WTC11 (cell line): ENCODE results near the gene MAT2A. TPM values are rescaled to one million over a fixed set of nuclear protein-coding genes. Genes with fewer than 3 reads are reported as not detected.

Experiments used
- ATAC-seq: fragments of 200-7000 bp; cut with Tn5 transposase; 2 replicates; pipeline ENCODE4 v1.10.0; 2021; ENCODE audit warnings: mild to moderate bottlenecking, moderate library complexity
- CTCF ChIA-PET: fragments of 300-600 bp; sonication (Branson Sonifier 250); formaldehyde crosslinking; loops from one replicate; lab custom pipeline; 2021; ENCODE audit warnings: antibody characterized with exemption; lab: Charles Lee
- POLR2A ChIA-PET: fragments of 350-600 bp; sonication (Branson Sonifier 250); formaldehyde crosslinking; loops from one replicate; lab custom pipeline; 2021; ENCODE audit warnings: antibody characterized with exemption; lab: Charles Lee
- DNase-seq: peaks from one replicate; pipeline ENCODE4 v3.0.0; 2021; ENCODE audit warnings: low spot score
- H3K27ac Mint-ChIP-seq: 2 replicates; pipeline ENCODE4 v1.8.0; 2021; ENCODE audit warnings: mixed read lengths
- H3K27me3 Mint-ChIP-seq: 2 replicates; pipeline ENCODE4 v1.8.0; 2021; ENCODE audit warnings: low read depth, mild to moderate bottlenecking, moderate library complexity, mixed read lengths
- H3K36me3 Mint-ChIP-seq: 2 replicates; pipeline ENCODE4 v1.8.0; 2021; ENCODE audit warnings: mixed read lengths
- H3K4me1 Mint-ChIP-seq: 2 replicates; pipeline ENCODE4 v1.8.0; 2022; ENCODE audit warnings: mixed read lengths
- H3K4me3 Mint-ChIP-seq: 2 replicates; pipeline ENCODE4 v1.8.0; 2021; ENCODE audit warnings: mild to moderate bottlenecking, moderate library complexity, mixed read lengths
- H3K9me3 Mint-ChIP-seq: 2 replicates; pipeline ENCODE4 v1.8.0; 2021; ENCODE audit warnings: mixed read lengths
- E2F4 ChIP-seq: sonication (generic); formaldehyde crosslinking; IDR thresholded peaks from 2 replicates; pipeline ENCODE4 v1.8.1; 2022; ENCODE audit warnings: low read depth, mild to moderate bottlenecking, moderate library complexity, missing genetic modification reagents, borderline replicate concordance
- EMX1 ChIP-seq: fragments of 250-450 bp; sonication (Bioruptor Pico); IDR thresholded peaks from 2 replicates; pipeline ENCODE4 v1.8.0; 2021; ENCODE audit warnings: mild to moderate bottlenecking
- ERG ChIP-seq: fragments of 250-450 bp; sonication (Bioruptor Pico); IDR thresholded peaks from 2 replicates; pipeline ENCODE4 v1.8.0; 2021; ENCODE audit warnings: mild to moderate bottlenecking
- FOXJ3 ChIP-seq: sonication (generic); formaldehyde crosslinking; IDR thresholded peaks from 2 replicates; pipeline ENCODE4 v1.9.0; 2021; ENCODE audit warnings: missing genetic modification reagents, mild to moderate bottlenecking, borderline replicate concordance
- MYBL2 ChIP-seq: sonication (generic); formaldehyde crosslinking; IDR thresholded peaks from 2 replicates; pipeline ENCODE4 v1.8.1; 2023; ENCODE audit warnings: mild to moderate bottlenecking, moderate library complexity, missing genetic modification reagents
- NFATC4 ChIP-seq: fragments of 250-450 bp; sonication (Bioruptor Pico); IDR thresholded peaks from 2 replicates; pipeline ENCODE4 v1.9.0; 2021; ENCODE audit warnings: mild to moderate bottlenecking
- NFYB ChIP-seq: sonication (generic); formaldehyde crosslinking; conservative IDR thresholded peaks from 2 replicates; pipeline ENCODE4 v1.8.0; 2022; ENCODE audit warnings: low read depth, missing genetic modification reagents
- NR1H2 ChIP-seq: sonication (generic); formaldehyde crosslinking; IDR thresholded peaks from 2 replicates; pipeline ENCODE4 v1.9.0; 2021; ENCODE audit warnings: mild to moderate bottlenecking, moderate library complexity, missing genetic modification reagents
- PRDM15 ChIP-seq: sonication (generic); formaldehyde crosslinking; IDR thresholded peaks from 2 replicates; pipeline ENCODE4 v1.8.0; 2022; ENCODE audit warnings: missing genetic modification reagents
- TCF7 ChIP-seq: sonication (generic); formaldehyde crosslinking; IDR thresholded peaks from 2 replicates; pipeline ENCODE4 v1.8.0; 2022; ENCODE audit warnings: mild to moderate bottlenecking, low read depth, missing genetic modification reagents, moderate library complexity
- USF2 ChIP-seq: sonication (generic); formaldehyde crosslinking; IDR thresholded peaks from 2 replicates; pipeline ENCODE4 v1.8.1; 2023; ENCODE audit warnings: mild to moderate bottlenecking, missing genetic modification reagents, moderate library complexity
- ZMAT4 ChIP-seq: fragments of 250-450 bp; sonication (Bioruptor Pico); IDR thresholded peaks from 2 replicates; pipeline ENCODE4 v1.9.0; 2021; ENCODE audit warnings: mild to moderate bottlenecking
- ZNF121 ChIP-seq: sonication (generic); formaldehyde crosslinking; IDR thresholded peaks from 2 replicates; pipeline ENCODE4 v1.8.0; 2023; ENCODE audit warnings: missing genetic modification reagents
- ZNF138 ChIP-seq: sonication (generic); formaldehyde crosslinking; conservative IDR thresholded peaks from 2 replicates; pipeline ENCODE4 v1.8.1; 2022; ENCODE audit warnings: mild to moderate bottlenecking, moderate library complexity, missing genetic modification reagents
- ZNF219 ChIP-seq: sonication (generic); formaldehyde crosslinking; IDR thresholded peaks from 2 replicates; pipeline ENCODE4 v1.8.0; 2023; ENCODE audit warnings: missing genetic modification reagents, mild to moderate bottlenecking, borderline replicate concordance
- ZNF281 ChIP-seq: sonication (generic); formaldehyde crosslinking; IDR thresholded peaks from 2 replicates; pipeline ENCODE4 v1.8.0; 2023; ENCODE audit warnings: mild to moderate bottlenecking, missing genetic modification reagents
- ZNF317 ChIP-seq: sonication (generic); formaldehyde crosslinking; IDR thresholded peaks from 2 replicates; pipeline ENCODE4 v1.8.1; 2023; ENCODE audit warnings: low read depth, mild to moderate bottlenecking, moderate library complexity, missing genetic modification reagents, borderline replicate concordance
- ZNF396 ChIP-seq: fragments of 250-450 bp; sonication (Bioruptor Pico); IDR thresholded peaks from 2 replicates; pipeline ENCODE4 v1.8.0; 2021; ENCODE audit warnings: mild to moderate bottlenecking, moderate library complexity, borderline replicate concordance
- total RNA-seq: library from RNA; stranded (reverse); gene quantifications from 3 replicates; pipeline ENCODE4 v1.2.3, GENCODE V29; 2021

The MAT2A gene
- total RNA-seq, 1 experiment from 2014 or later, result 222 TPM

- TF ChIP-seq ZMAT4 (no peak), USF2 (CRISPR knock-in tag) (no peak), TCF7 (no peak), ZNF281 (CRISPR knock-in tag) (no peak), PRDM15 (CRISPR knock-in tag) (no peak)
Measured at GRCh38 chr2:85503851-85504777, 34.9 kb upstream of the MAT2A start (continued).

- H3K27ac Mint-ChIP-seq, result no peak overlapping the region
- no peak for TF ChIP-seq ZNF121 (CRISPR knock-in tag)
- no peak for TF ChIP-seq ERG
- no peak for TF ChIP-seq E2F4 (CRISPR knock-in tag)
- TF ChIP-seq ZNF219 (CRISPR knock-in tag), result no peak
- TF ChIP-seq ZNF317, result no peak
- no peak for TF ChIP-seq NFYB (CRISPR knock-in tag)
- no peak for TF ChIP-seq FOXJ3
- no peak for TF ChIP-seq ZNF396 (CRISPR knock-in tag)
- TF ChIP-seq NFATC4 (CRISPR knock-in tag), result no peak
- no peak for TF ChIP-seq ZNF138 (CRISPR knock-in tag)
- TF ChIP-seq MYBL2 (CRISPR knock-in tag), result no peak
- no peak for TF ChIP-seq EMX1 (CRISPR knock-in tag)
- TF ChIP-seq NR1H2 (CRISPR knock-in tag), result no peak
- peaks cover 7% of the 10 kb centered on the region for H3K9me3 Mint-ChIP-seq
- peaks cover 8% of the 10 kb centered on the region for H3K4me1 Mint-ChIP-seq
- no peaks in the 10 kb centered on the region for H3K27me3 Mint-ChIP-seq
- POLR2A ChIA-PET, result interaction anchor here (1.0 kb wide), 1 partner anchor 20 kb away, joined by 3 read pairs; no protein-coding TSS in a partner anchor
- DNase-seq (no peak), ATAC-seq (no peak)
- no peaks in the 10 kb centered on the region for H3K36me3 Mint-ChIP-seq
- CTCF ChIA-PET, result interaction anchor here (1.3 to 1.6 kb wide), 2 partner anchors 74 to 85 kb away, joined by 3 to 4 read pairs; no protein-coding TSS in a partner anchor
- H3K4me3 Mint-ChIP-seq, result no peak overlapping the region
Measured at GRCh38 chr2:85504778-85505261, 34.1 kb upstream of the MAT2A start.
